Testis (tissue), 2 donors: ENCODE results near the gene MAPKAP1.

Experiments used
- CTCF ChIP-seq, 3 experiments: fragments of 450-650 bp in 2 of 3; fragments of 200-600 bp in 1 of 3; sonication (generic) in 1 of 3; IDR thresholded peaks; one replicate each; pipeline ENCODE4 v1.5.1; 2016 to 2019; ENCODE audit warnings: antibody characterized with exemption in 3 of 3, mild to moderate bottlenecking in 2 of 3, moderate library complexity in 1 of 3
- POLR2A ChIP-seq: fragments of 450-650 bp; IDR thresholded peaks from one replicate; pipeline ENCODE4 v1.6.1; 2017; ENCODE audit warnings: antibody characterized with exemption, mild to moderate bottlenecking, moderate library complexity

- TF ChIP-seq CTCF (IDR thresholded peaks at IDR 0.05) (no peak), POLR2A (no peak)
Measured at GRCh38 chr9:125589287-125589686, 117.7 kb downstream of the MAPKAP1 start.
